SK-N-SH (cell line): ENCODE data around the gene ATP7B. TPM values are rescaled to one million over a fixed set of nuclear protein-coding genes. Genes with fewer than 3 reads are reported as not detected.
"Not testable (repeated sequence)": the region's sequence is repeated elsewhere in the genome, so short reads cannot be mapped to it uniquely, and the experiment has no call there.

Experiments
- CTCF ChIA-PET: fragments of 300-600, 350-600 bp; formaldehyde crosslinking; extraction: SDS; loops from one replicate; lab custom pipeline; 2021; lab: Yijun Ruan, JAX
- POLR2A ChIA-PET: fragments of 350-600 bp; sonication (Branson Sonifier 250); formaldehyde crosslinking; extraction: SDS; loops from one replicate; lab custom pipeline; 2020; ENCODE audit warnings: antibody characterized with exemption, inconsistent platforms; lab: Yijun Ruan, JAX
- DNase-seq: peaks from one replicate; pipeline ENCODE4 v3.0.0; 2012
- H2AFZ ChIP-seq: fragments of 200-600 bp; sonication (generic); 2 replicates; pipeline ENCODE4 v1.8.1; 2016; ENCODE audit warnings: antibody characterized with exemption, mild to moderate bottlenecking, low read depth
- H3F3A ChIP-seq: fragments of 200-600 bp; sonication (generic); replicated peaks from 2 replicates; pipeline ENCODE3; 2016; ENCODE audit warnings: antibody characterized with exemption, mild to moderate bottlenecking; ENCODE audit not compliant: insufficient read depth
- H3K27ac ChIP-seq, 2 experiments: fragments of 200-500 bp in 1 of 2; fragments of 200-600 bp in 1 of 2; sonication (Bioruptor generic) in 1 of 2; sonication (generic), shearing (Covaris generic) in 1 of 2; 2 replicates each; pipeline versions ENCODE4 v1.5.1 to v1.6.1; 2014 to 2016; ENCODE audit warnings: low read depth in 2 of 2, inconsistent platforms in 1 of 2, low read length in 1 of 2, mild to moderate bottlenecking in 1 of 2, mixed read lengths in 1 of 2
- H3K27me3 ChIP-seq: fragments of 200-600 bp; sonication (generic), shearing (Covaris generic); 2 replicates; pipeline ENCODE4 v1.6.1; 2016; ENCODE audit warnings: mixed run types; ENCODE audit not compliant: insufficient read depth
- H3K36me3 ChIP-seq, 2 experiments: fragments of 200-500 bp in 1 of 2; fragments of 200-600 bp in 1 of 2; sonication (Bioruptor generic) in 1 of 2; sonication (generic) in 1 of 2; replicated peaks in 1 of 2; 2 replicates each; pipeline versions ENCODE3 to v1.5.1; 2014 to 2016; ENCODE audit warnings: low read length in 1 of 2, mild to moderate bottlenecking in 1 of 2; ENCODE audit not compliant: insufficient read depth in 2 of 2, control insufficient read depth in 1 of 2
- H3K4me1 ChIP-seq, 2 experiments: fragments of 200-500 bp in 1 of 2; fragments of 200-600 bp in 1 of 2; sonication (Bioruptor generic) in 1 of 2; sonication (generic), shearing (Covaris generic) in 1 of 2; 2 replicates each; pipeline versions ENCODE4 v1.5.1 to v1.6.1; 2014 to 2016; ENCODE audit warnings: low read depth in 1 of 2, low read length in 1 of 2, mixed run types in 1 of 2; ENCODE audit not compliant: insufficient read depth in 2 of 2, control insufficient read depth in 1 of 2
- H3K4me2 ChIP-seq: fragments of 200-600 bp; sonication (generic), shearing (Covaris generic); 2 replicates; pipeline ENCODE4 v1.6.1; 2017; ENCODE audit warnings: mixed run types
- H3K4me3 ChIP-seq, 2 experiments: fragments of 200-500 bp in 1 of 2; fragments of 200-600 bp in 1 of 2; sonication (Bioruptor generic) in 1 of 2; sonication (generic), shearing (Covaris generic) in 1 of 2; 2 replicates each; pipeline versions ENCODE4 v1.5.1 to v1.8.1; 2014 to 2016; ENCODE audit warnings: low read depth in 2 of 2, inconsistent platforms in 1 of 2, low read length in 1 of 2, mild to moderate bottlenecking in 1 of 2, mixed read lengths in 1 of 2, moderate library complexity in 1 of 2
- H3K79me2 ChIP-seq: fragments of 200-600 bp; sonication (generic); 2 replicates; pipeline ENCODE4 v1.8.1; 2017; ENCODE audit warnings: mild to moderate bottlenecking; ENCODE audit not compliant: insufficient read depth
- H3K9ac ChIP-seq: fragments of 200-600 bp; sonication (generic); 2 replicates; pipeline ENCODE4 v1.6.1; 2017; ENCODE audit warnings: mixed run types
- H3K9me2 ChIP-seq: fragments of 200-600 bp; sonication (generic); 2 replicates; pipeline ENCODE4 v1.6.1; 2017; ENCODE audit warnings: mixed run types
- H3K9me3 ChIP-seq: fragments of 200-600 bp; sonication (generic); 2 replicates; pipeline ENCODE4 v1.6.1; 2017; ENCODE audit warnings: mixed run types, mild to moderate bottlenecking, moderate library complexity
- H4K20me1 ChIP-seq: fragments of 200-600 bp; sonication (generic); 2 replicates; pipeline ENCODE4 v1.6.1; 2017; ENCODE audit warnings: mild to moderate bottlenecking, mixed run types; ENCODE audit not compliant: insufficient read depth
- CHD2 ChIP-seq: fragments of 150-350 bp; IDR thresholded peaks from 2 replicates; pipeline ENCODE4 v1.6.1; 2018; ENCODE audit warnings: low read length; ENCODE audit not compliant: partially characterized antibody
- ELF1 ChIP-seq: IDR thresholded peaks from 2 replicates; pipeline ENCODE4 v1.4.0; 2012
- EP300 ChIP-seq, 2 experiments: IDR thresholded peaks; 2 replicates each; pipeline versions ENCODE4 v1.4.0 to v1.6.1; 2012; ENCODE audit warnings: borderline replicate concordance in 1 of 2, low read depth in 1 of 2, low read length in 1 of 2
- FOSL2 ChIP-seq: IDR thresholded peaks from 2 replicates; pipeline ENCODE4 v1.4.0; 2012; ENCODE audit warnings: low read depth, mild to moderate bottlenecking, moderate library complexity, borderline replicate concordance
- FOXJ3 ChIP-seq: sonication (generic); formaldehyde crosslinking; IDR thresholded peaks from 2 replicates; pipeline ENCODE4 v1.5.1; 2020; ENCODE audit warnings: mild to moderate bottlenecking, missing genetic modification reagents
- MEF2A ChIP-seq: IDR thresholded peaks from 2 replicates; pipeline ENCODE4 v1.4.0; 2012; ENCODE audit warnings: low read depth, borderline replicate concordance
- MXI1 ChIP-seq: IDR thresholded peaks from 2 replicates; pipeline ENCODE4 v1.6.1; 2012; ENCODE audit warnings: mild to moderate bottlenecking, low read depth, low read length, improper control_type of control experiment
- NFIC ChIP-seq: IDR thresholded peaks from 2 replicates; pipeline ENCODE4 v1.4.0; 2012; ENCODE audit warnings: borderline replicate concordance
- POLR2AphosphoS5 ChIP-seq: IDR thresholded peaks from 2 replicates; pipeline ENCODE4 v1.6.1; 2012; ENCODE audit warnings: low read depth, low read length
- RXRA ChIP-seq: IDR thresholded peaks from 2 replicates; pipeline ENCODE4 v1.4.0; 2012; ENCODE audit warnings: low read depth, mild to moderate bottlenecking, borderline replicate concordance
- SIN3A ChIP-seq: IDR thresholded peaks from 2 replicates; pipeline ENCODE4 v1.6.1; 2012; ENCODE audit warnings: low read depth, mild to moderate bottlenecking, low read length, moderate library complexity, borderline replicate concordance
- TAF1 ChIP-seq: IDR thresholded peaks from 2 replicates; pipeline ENCODE4 v1.6.1; 2012; ENCODE audit warnings: low read depth, mild to moderate bottlenecking, low read length, moderate library complexity, borderline replicate concordance
- TCF12 ChIP-seq: IDR thresholded peaks from 2 replicates; pipeline ENCODE4 v1.4.0; 2012
- USF2 ChIP-seq: fragments of 150-350 bp; IDR thresholded peaks from 2 replicates; pipeline ENCODE4 v1.6.1; 2017; ENCODE audit warnings: antibody characterized with exemption, low read length, low read depth, borderline replicate concordance
- WGBS: methylation state at CpG from one replicate; pipeline ENCODE4 v1.1.6; 2017; ENCODE audit warnings: low lambda C conversion rate; 5-methylcytosine and 5-hydroxymethylcytosine counted together
- polyA plus RNA-seq, 3 experiments: library from polyadenylated mRNA; depleted of rRNA; stranded (reverse); fragments of >200 nt; gene quantifications; 2 replicates each; pipeline ENCODE4 v1.2.3, GENCODE V29; 2012
- TF ChIP-seq, protein P1 (sequence below): fragments of 200-600 bp; sonication (generic); IDR thresholded peaks from 2 replicates; pipeline ENCODE4 v1.6.1; 2017; ENCODE audit warnings: antibody characterized with exemption, mild to moderate bottlenecking, moderate library complexity
- TF ChIP-seq, protein P2 (sequence below): IDR thresholded peaks from 2 replicates; pipeline ENCODE4; 2012

Gene ATP7B
- polyA plus RNA-seq, 1 of the 3 experiments (the other 2 are of a cell fraction) = 4.4 TPM

GRCh38 chr13:51910508-51910907, 100.7 kb downstream of the ATP7B start:
- ChIA-PET CTCF (interaction anchor here (0.6 to 1.8 kb wide), 2 partner anchors 9 to 20 kb away, joined by 3 read pairs; no protein-coding TSS in a partner anchor), POLR2A (no interaction called here)
- Histone ChIP-seq H3K9me2 (no peaks in the 10 kb centered on the region), H3F3A (no peaks in the 10 kb centered on the region), H3K4me1 (peaks cover 0 to 16% of the 10 kb centered on the region in 2 experiments; a peak in 1 of 4 replicates), H3K36me3 (no peaks in the 10 kb centered on the region), H3K79me2 (no peaks in the 10 kb centered on the region), H3K27ac (no peak overlapping the region), H4K20me1 (no peaks in the 10 kb centered on the region), H3K9me3 (no peaks in the 10 kb centered on the region), H3K27me3 (no peaks in the 10 kb centered on the region), H3K4me3 (no peak overlapping the region), H2AFZ (no peak overlapping the region), H3K9ac (no peak overlapping the region), H3K4me2 (no peak overlapping the region)
- no peak for DNase-seq
- TF ChIP-seq TAF1 = no peak
- TF ChIP-seq NFIC = no peak
- WGBS = 52% methylated on average over 8 of the region's 12 CpGs

- H3K27ac ChIP-seq, H3K4me2 ChIP-seq, H3F3A ChIP-seq, H3K27me3 ChIP-seq, H2AFZ ChIP-seq, H4K20me1 ChIP-seq, DNase-seq, H3K9ac ChIP-seq, H3K79me2 ChIP-seq, H3K9me3 ChIP-seq, POLR2A ChIA-PET, H3K36me3 ChIP-seq, H3K9me2 ChIP-seq, H3K4me3 ChIP-seq: not testable (repeated sequence)
- 74% methylated on average over 5 of the region's 5 CpGs for whole genome bisulfite sequencing
- CTCF ChIA-PET = interaction anchor here (0.6 to 1.8 kb wide), 3 partner anchors 13 to 127 kb away, joined by 3 to 4 read pairs (median 3); no protein-coding TSS in a partner anchor
- H3K4me1 ChIP-seq = peaks cover 0 to 16% of the 10 kb centered on the region in 2 experiments; a peak in 1 of 4 replicates
Measured at GRCh38 chr13:51909265-51909664, 102.0 kb downstream of the ATP7B start.

DNA sequence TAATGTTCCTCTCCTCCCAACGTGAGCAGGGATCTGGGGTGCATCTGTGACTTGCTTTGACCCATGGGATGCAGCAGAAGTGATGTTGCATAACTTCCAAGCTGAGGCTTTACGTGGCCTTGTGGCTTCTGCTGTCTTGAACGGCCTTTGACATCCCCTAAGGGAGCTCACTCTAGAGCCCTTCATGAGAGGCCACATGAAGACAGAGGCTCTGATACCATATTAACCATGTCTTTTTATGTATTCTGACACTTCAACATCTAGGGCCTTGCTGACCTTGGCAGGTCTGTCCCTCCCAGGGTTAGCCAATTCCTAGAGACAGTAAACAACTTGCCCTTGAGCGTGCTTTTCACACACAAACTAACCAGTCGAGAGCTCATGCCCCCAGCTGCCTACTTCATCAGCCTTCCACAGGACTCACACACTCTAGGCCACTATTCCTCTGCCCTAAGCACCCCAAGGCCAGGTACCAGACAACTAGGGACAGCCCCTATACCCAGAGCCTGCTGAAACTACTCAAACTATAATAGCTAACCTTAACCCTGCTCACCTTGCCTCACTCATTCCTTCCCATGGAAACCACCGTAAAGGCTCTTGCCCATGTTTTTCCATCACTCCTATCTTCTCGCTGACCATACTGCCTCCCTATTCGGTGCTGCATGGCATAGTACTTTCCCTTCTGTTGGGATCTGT, 104.1 kb downstream of the ATP7B start:
- Histone ChIP-seq H3K36me3 (no peaks in the 10 kb centered on the region), H3K79me2 (no peaks in the 10 kb centered on the region), H3K4me3 (no peak overlapping the region), H3K4me2 (no peak overlapping the region), H3K4me1 (peaks cover 0 to 11% of the 10 kb centered on the region in 2 experiments; a peak in 1 of 4 replicates), H3K9ac (no peak overlapping the region), H3F3A (no peaks in the 10 kb centered on the region), H2AFZ (no peak overlapping the region), H4K20me1 (no peaks in the 10 kb centered on the region), H3K9me2 (no peaks in the 10 kb centered on the region), H3K27me3 (no peaks in the 10 kb centered on the region), H3K27ac (no peak overlapping the region; a peak in 1 of 4 replicates), H3K9me3 (no peaks in the 10 kb centered on the region)
- ChIA-PET POLR2A (no interaction called here), CTCF (interaction anchor here (0.8 to 1.3 kb wide), 2 partner anchors 16 to 221 kb away, joined by 3 to 4 read pairs; no protein-coding TSS in a partner anchor)
- DNase-seq = no peak
- TF ChIP-seq FOSL2 (no peak), POLR2AphosphoS5 (no peak), MXI1 (no peak), FOXJ3 (CRISPR knock-in tag) (no peak), EP300 (IDR thresholded peaks at IDR 0.05; ENCODE audit: borderline replicate concordance in 1 of 2, low read depth in 1 of 2, low read length in 1 of 2) (no peak), TCF12 (no peak), CHD2 (no peak), NFIC (no peak), USF2 (no peak), SIN3A (no peak), RXRA (no peak), MEF2A (no peak), ELF1 (no peak)
- TF ChIP-seq, protein P1, sequence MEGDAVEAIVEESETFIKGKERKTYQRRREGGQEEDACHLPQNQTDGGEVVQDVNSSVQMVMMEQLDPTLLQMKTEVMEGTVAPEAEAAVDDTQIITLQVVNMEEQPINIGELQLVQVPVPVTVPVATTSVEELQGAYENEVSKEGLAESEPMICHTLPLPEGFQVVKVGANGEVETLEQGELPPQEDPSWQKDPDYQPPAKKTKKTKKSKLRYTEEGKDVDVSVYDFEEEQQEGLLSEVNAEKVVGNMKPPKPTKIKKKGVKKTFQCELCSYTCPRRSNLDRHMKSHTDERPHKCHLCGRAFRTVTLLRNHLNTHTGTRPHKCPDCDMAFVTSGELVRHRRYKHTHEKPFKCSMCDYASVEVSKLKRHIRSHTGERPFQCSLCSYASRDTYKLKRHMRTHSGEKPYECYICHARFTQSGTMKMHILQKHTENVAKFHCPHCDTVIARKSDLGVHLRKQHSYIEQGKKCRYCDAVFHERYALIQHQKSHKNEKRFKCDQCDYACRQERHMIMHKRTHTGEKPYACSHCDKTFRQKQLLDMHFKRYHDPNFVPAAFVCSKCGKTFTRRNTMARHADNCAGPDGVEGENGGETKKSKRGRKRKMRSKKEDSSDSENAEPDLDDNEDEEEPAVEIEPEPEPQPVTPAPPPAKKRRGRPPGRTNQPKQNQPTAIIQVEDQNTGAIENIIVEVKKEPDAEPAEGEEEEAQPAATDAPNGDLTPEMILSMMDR = no peak
- TF ChIP-seq, protein P2, sequence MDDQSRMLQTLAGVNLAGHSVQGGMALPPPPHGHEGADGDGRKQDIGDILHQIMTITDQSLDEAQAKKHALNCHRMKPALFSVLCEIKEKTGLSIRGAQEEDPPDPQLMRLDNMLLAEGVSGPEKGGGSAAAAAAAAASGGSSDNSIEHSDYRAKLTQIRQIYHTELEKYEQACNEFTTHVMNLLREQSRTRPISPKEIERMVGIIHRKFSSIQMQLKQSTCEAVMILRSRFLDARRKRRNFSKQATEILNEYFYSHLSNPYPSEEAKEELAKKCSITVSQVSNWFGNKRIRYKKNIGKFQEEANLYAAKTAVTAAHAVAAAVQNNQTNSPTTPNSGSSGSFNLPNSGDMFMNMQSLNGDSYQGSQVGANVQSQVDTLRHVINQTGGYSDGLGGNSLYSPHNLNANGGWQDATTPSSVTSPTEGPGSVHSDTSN = no peak
- 52% methylated on average over 8 of the region's 8 CpGs for WGBS
